Smooth muscle cell (in vitro differentiated cells): ENCODE data around the gene STXBP3. TPM values are rescaled to one million over a fixed set of nuclear protein-coding genes. Genes with fewer than 3 reads are reported as not detected.

Experiments
- DNase-seq: peaks from one replicate; lab custom pipeline; 2025; ENCODE audit not compliant: unreplicated experiment; lab: John Stamatoyannopoulos, UW
- H2AFZ ChIP-seq: fragments of 200-600 bp; sonication (generic); 2 replicates; pipeline ENCODE4 v1.6.0; 2016; ENCODE audit warnings: antibody characterized with exemption, low read depth, mild to moderate bottlenecking
- H3F3A ChIP-seq: fragments of 200-600 bp; sonication (generic); 2 replicates; pipeline ENCODE4 v1.6.0; 2017; ENCODE audit warnings: antibody characterized with exemption, low read depth
- H3K27ac ChIP-seq: fragments of 200-600 bp; sonication (generic); 2 replicates; pipeline ENCODE4 v1.5.1; 2016; ENCODE audit warnings: low read depth, mild to moderate bottlenecking
- H3K27me3 ChIP-seq: fragments of 200-600 bp; sonication (generic); 2 replicates; pipeline ENCODE4 v1.6.1; 2016; ENCODE audit warnings: low read depth, mild to moderate bottlenecking
- H3K36me3 ChIP-seq: fragments of 200-600 bp; sonication (generic); 2 replicates; pipeline ENCODE4 v1.5.1; 2016; ENCODE audit warnings: low read depth
- H3K4me1 ChIP-seq: fragments of 200-600 bp; sonication (generic); 2 replicates; pipeline ENCODE4 v1.5.1; 2016; ENCODE audit warnings: low read depth
- H3K4me2 ChIP-seq: fragments of 200-600 bp; sonication (generic); 2 replicates; pipeline ENCODE4 v1.6.0; 2016; ENCODE audit warnings: mild to moderate bottlenecking
- H3K4me3 ChIP-seq: fragments of 200-600 bp; sonication (generic); 2 replicates; pipeline ENCODE4 v1.5.1; 2016; ENCODE audit warnings: mild to moderate bottlenecking
- H3K79me2 ChIP-seq: fragments of 200-600 bp; sonication (generic); 2 replicates; pipeline ENCODE4 v1.6.0; 2016; ENCODE audit warnings: low read depth, mild to moderate bottlenecking
- H3K9ac ChIP-seq: fragments of 200-600 bp; sonication (generic); 2 replicates; pipeline ENCODE4 v1.6.0; 2016; ENCODE audit warnings: low read depth
- H3K9me3 ChIP-seq: fragments of 200-600 bp; sonication (generic); replicated peaks from 2 replicates; pipeline ENCODE4 v1.5.1; 2016; ENCODE audit warnings: low read depth
- H4K20me1 ChIP-seq: fragments of 200-600 bp; sonication (generic); 2 replicates; pipeline ENCODE4 v1.6.0; 2016; ENCODE audit warnings: low read depth
- CTCF ChIP-seq: fragments of 200-600 bp; sonication (generic); IDR thresholded peaks from 2 replicates; pipeline ENCODE4 v1.5.1; 2017; ENCODE audit warnings: borderline replicate concordance, mild to moderate bottlenecking, antibody characterized with exemption; ENCODE audit not compliant: insufficient read depth, poor library complexity, severe bottlenecking
- WGBS: methylation state at CpG from one replicate; pipeline ENCODE4 v1.1.7; 2016; ENCODE audit warnings: low lambda C conversion rate; 5-methylcytosine and 5-hydroxymethylcytosine counted together
- polyA plus RNA-seq: library from polyadenylated mRNA; unstranded; fragments of >200 nt; fragmentation: Nextera tagmentation; extraction: Ambion mirVana; gene quantifications from 2 replicates; pipeline ENCODE4 v1.2.1, GENCODE V29; 2016
- total RNA-seq: library from RNA; depleted of rRNA; stranded (reverse); fragments of >200 nt; gene quantifications from 2 replicates; pipeline ENCODE4 v1.2.3, GENCODE V29; 2014

STXBP3 gene
- total and polyA plus RNA-seq, 2 experiments from 2014 or later, result 27.9 to 69.8 TPM

GRCh38 chr1:108767115-108767514 lies 20.6 kb downstream of the STXBP3 start:
- Histone ChIP-seq H3K9ac (no peak overlapping the region), H3K36me3 (peaks cover 13% of the 10 kb centered on the region), H3K9me3 (no peaks in the 10 kb centered on the region), H3K4me1 (no peaks in the 10 kb centered on the region), H3K27ac (no peak overlapping the region), H2AFZ (no peak overlapping the region), H3K27me3 (no peaks in the 10 kb centered on the region), H3F3A (no peaks in the 10 kb centered on the region), H4K20me1 (peaks cover 32% of the 10 kb centered on the region), H3K4me3 (no peak overlapping the region), H3K4me2 (no peak overlapping the region), H3K79me2 (peaks cover 3% of the 10 kb centered on the region)
- WGBS, result 89% methylated on average over 1 of the region's 1 CpG
- no peak for TF ChIP-seq CTCF
- no peak for DNase-seq

- Histone ChIP-seq H3K4me2 (no peak overlapping the region), H3K79me2 (peaks cover 3% of the 10 kb centered on the region), H3K36me3 (peaks cover 13% of the 10 kb centered on the region), H3K4me1 (no peaks in the 10 kb centered on the region), H3K27me3 (no peaks in the 10 kb centered on the region), H3K4me3 (no peak overlapping the region), H3K27ac (no peak overlapping the region), H2AFZ (no peak overlapping the region), H4K20me1 (peaks cover 34% of the 10 kb centered on the region), H3F3A (no peaks in the 10 kb centered on the region), H3K9me3 (no peaks in the 10 kb centered on the region), H3K9ac (no peak overlapping the region)
- no peak for TF ChIP-seq CTCF
- 86% methylated on average over 3 of the region's 3 CpGs for WGBS
- no peak for DNase-seq
Observed at GRCh38 chr1:108767708-108768107, 21.2 kb downstream of the STXBP3 start.

GRCh38 chr1:108777839-108778238 lies 31.4 kb downstream of the STXBP3 start:
- H3F3A ChIP-seq, result no peaks in the 10 kb centered on the region
- H3K9ac ChIP-seq, result no peak overlapping the region
- H2AFZ ChIP-seq, result no peak overlapping the region
- no peaks in the 10 kb centered on the region for H3K9me3 ChIP-seq
- H3K4me2 ChIP-seq, result no peak overlapping the region
- H3K27me3 ChIP-seq, result no peaks in the 10 kb centered on the region
- TF ChIP-seq CTCF, result no peak
- no peaks in the 10 kb centered on the region for H3K79me2 ChIP-seq
- peaks cover under 1% of the 10 kb centered on the region for H4K20me1 ChIP-seq
- H3K4me1 ChIP-seq, result no peaks in the 10 kb centered on the region
- H3K36me3 ChIP-seq, result peaks cover 39% of the 10 kb centered on the region
- H3K4me3 ChIP-seq, result no peak overlapping the region
- no peak for DNase-seq
- H3K27ac ChIP-seq, result no peak overlapping the region

GRCh38 chr1:108779455-108779854 lies 33.0 kb downstream of the STXBP3 start:
- H3K36me3 ChIP-seq, result peaks cover 46% of the 10 kb centered on the region
- no peaks in the 10 kb centered on the region for H3K79me2 ChIP-seq
- TF ChIP-seq CTCF, result no peak
- H4K20me1 ChIP-seq, result no peaks in the 10 kb centered on the region
- H3K4me3 ChIP-seq, result no peak overlapping the region
- no peaks in the 10 kb centered on the region for H3F3A ChIP-seq
- H3K4me1 ChIP-seq, result no peaks in the 10 kb centered on the region
- no peak overlapping the region for H3K27ac ChIP-seq
- no peaks in the 10 kb centered on the region for H3K27me3 ChIP-seq
- H3K9me3 ChIP-seq, result peaks cover under 1% of the 10 kb centered on the region
- H3K4me2 ChIP-seq, result no peak overlapping the region
- H3K9ac ChIP-seq, result no peak overlapping the region
- no peak overlapping the region for H2AFZ ChIP-seq
- DNase-seq, result no peak
